ENCODE data around the gene TMEM175. TPM values are rescaled to one million over a fixed set of nuclear protein-coding genes. Genes with fewer than 3 reads are reported as not detected.

The TMEM175 gene
- total RNA-seq, 1 donor = 8.2 TPM

GRCh38 chr4:946517-947471, 14.5 kb downstream of the TMEM175 start:
- H3K4me3 ChIP-seq (ENCODE audit: low read depth, low read length) = no peak overlapping the region
- DNase-seq (ENCODE audit: low read depth) = no peak
- no peak for TF ChIP-seq CTCF (IDR thresholded peaks at IDR 0.05; ENCODE audit: insufficient read depth, low read depth, low read length)

DNA sequence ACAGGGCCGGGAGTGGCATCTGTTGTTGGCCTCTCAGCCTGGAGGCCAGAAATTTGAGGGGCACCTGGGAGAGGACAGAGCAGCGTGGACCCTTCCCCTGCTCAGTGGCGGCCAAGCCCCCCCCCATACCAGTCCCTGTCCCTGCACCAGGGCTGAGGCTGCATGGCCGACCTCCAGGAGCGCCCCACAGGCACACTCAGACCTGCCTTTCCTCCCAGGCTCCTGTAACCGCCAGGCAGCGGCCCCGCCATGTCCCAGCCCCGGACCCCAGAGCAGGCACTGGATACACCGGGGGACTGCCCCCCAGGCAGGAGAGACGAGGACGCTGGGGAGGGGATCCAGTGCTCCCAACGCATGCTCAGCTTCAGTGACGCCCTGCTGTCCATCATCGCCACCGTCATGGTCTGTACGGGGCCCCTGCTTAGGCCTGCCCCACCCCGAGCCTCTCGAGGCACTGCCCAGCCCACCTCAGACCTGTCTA, 15.3 kb downstream of the TMEM175 start:
- TF ChIP-seq CTCF (IDR thresholded peaks at IDR 0.05; ENCODE audit: insufficient read depth, low read depth, low read length) = no peak
- DNase-seq (ENCODE audit: low read depth) = no peak
- no peak overlapping the region for H3K4me3 ChIP-seq (ENCODE audit: low read depth, low read length)

DNA sequence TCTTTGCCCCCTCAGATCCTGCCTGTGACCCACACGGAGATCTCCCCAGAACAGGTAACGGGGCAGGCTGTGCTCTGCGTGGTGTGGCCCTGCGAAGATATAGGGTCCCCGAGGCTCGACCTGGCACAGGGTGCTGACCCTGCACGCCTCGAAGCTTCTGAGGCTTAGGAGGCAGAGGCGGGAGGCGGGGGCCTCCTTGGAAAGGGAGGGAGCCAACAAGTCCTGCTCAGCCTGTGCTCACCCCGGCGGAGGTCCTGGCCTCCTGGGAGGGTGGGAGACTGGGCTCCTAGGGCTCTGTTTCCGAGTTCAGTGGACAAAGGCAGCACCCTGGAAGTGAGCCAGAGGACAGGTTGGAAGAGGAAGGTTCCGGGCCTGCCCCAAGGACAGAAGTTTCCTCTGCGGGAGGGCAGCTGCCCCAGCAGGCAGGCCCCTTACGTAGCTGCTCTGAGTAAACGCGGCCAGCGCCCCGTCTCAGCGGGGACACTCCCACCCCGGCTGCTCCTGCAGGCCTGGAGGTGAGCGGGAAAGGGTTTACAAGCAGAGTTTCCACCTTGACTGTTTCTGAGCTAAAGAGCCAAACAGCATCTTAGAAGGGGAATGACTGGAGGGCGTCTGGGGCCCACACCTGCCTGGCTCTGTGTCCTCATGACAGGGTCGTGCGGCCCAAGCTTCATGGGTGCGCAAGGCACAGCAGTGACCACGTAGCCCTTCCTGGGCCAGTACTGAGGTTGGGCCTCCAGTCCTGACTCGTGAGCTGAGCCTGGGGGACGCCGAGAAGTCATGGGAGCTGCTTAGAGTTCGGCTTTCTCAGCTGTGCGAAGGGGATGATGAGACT, 16.1 kb downstream of the TMEM175 start:
- TF ChIP-seq CTCF (IDR thresholded peaks at IDR 0.05; ENCODE audit: insufficient read depth, low read depth, low read length) = no peak
- no peak for DNase-seq (ENCODE audit: low read depth)

DNA sequence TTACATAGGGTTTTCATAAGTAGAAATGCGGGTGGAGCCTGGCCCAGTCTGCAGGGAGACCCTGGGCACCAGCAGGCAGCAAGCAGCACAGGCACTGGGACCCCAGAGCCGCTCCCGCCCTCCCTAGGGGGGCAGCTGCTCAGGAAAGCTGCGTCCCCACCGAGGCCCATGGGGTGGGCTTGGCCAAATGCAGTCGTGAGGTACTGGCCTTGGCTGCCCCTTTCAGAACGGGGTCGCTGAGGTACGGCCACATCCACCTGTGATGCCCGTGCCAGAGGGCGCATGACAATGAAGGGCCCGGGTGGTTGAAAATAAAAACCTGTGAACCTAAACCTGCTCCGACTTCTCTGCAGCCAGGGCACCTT, 16.7 kb downstream of the TMEM175 start:
- H3K4me3 ChIP-seq (ENCODE audit: low read depth, low read length) = no peak overlapping the region
- no peak for TF ChIP-seq CTCF (IDR thresholded peaks at IDR 0.05; ENCODE audit: insufficient read depth, low read depth, low read length)
- no peak for DNase-seq (ENCODE audit: low read depth)

More for the DNA sequence above, 16.1 kb downstream of the TMEM175 start:
- H3K4me3 ChIP-seq (ENCODE audit: low read depth, low read length) = no peak overlapping the region

- H3K4me3 ChIP-seq (ENCODE audit: low read depth, low read length) = no peak overlapping the region
- no peak for DNase-seq (ENCODE audit: low read depth)
- TF ChIP-seq CTCF (IDR thresholded peaks at IDR 0.05; ENCODE audit: insufficient read depth, low read depth, low read length) = no peak
These were observed 17.4 kb downstream of the TMEM175 start for GRCh38 chr4:949656-950055.

DNA sequence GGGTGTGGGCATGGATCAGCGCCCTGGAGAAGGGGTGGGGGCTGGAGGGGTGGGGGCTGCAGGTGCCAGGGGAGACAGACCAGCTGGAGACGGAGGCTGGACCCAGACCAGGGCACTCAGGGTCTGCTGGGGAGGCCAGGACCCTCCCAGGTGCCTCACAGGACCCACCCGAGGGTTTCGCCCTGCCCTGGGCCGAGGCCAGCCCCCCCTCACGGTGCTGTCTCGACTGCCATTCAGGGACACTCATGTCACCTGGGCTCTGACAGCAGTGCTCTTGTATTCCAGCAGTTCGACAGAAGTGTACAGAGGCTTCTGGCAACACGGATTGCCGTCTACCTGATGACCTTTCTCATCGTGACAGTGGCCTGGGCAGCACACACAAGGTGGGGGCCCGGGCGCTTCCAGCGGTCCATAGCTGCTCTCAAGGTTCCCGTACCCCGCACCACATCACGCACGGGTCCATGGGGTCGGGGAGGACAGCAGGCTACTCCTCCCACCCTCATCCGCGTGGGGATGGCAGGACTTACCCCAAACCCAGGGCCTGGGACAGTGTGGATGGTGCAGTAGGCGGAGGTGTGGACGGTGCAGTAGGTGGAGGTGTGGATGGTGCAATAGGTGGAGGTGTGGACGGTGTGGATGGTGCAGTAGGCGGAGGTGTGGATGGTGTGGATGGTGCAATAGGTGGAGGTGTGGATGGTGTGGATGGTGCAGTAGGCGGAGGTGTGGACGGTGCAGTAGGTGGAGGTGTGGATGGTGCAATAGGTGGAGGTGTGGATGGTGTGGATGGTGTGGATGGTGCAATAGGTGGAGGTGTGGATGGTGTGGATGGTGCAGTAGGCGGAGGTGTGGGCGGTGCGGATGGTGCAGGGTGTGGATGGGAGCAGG, 18.1 kb downstream of the TMEM175 start:
- TF ChIP-seq CTCF (IDR thresholded peaks at IDR 0.05; ENCODE audit: insufficient read depth, low read depth, low read length) = no peak
- no peak overlapping the region for H3K4me3 ChIP-seq (ENCODE audit: low read depth, low read length)
- no peak for DNase-seq (ENCODE audit: low read depth)

Data from fibroblast of villous mesenchyme (primary cell).